NCI-H187 (cell line): ENCODE measurements around the gene KRT4.
"Not testable (repeated sequence)": the region's sequence is repeated elsewhere in the genome, so short reads cannot be mapped to it uniquely, and the experiment has no call there.

Experiments
- DNase-seq, 2 experiments: peaks; one replicate each; lab custom pipeline; 2025; lab: John Stamatoyannopoulos, UW

KRT4 gene

DNA sequence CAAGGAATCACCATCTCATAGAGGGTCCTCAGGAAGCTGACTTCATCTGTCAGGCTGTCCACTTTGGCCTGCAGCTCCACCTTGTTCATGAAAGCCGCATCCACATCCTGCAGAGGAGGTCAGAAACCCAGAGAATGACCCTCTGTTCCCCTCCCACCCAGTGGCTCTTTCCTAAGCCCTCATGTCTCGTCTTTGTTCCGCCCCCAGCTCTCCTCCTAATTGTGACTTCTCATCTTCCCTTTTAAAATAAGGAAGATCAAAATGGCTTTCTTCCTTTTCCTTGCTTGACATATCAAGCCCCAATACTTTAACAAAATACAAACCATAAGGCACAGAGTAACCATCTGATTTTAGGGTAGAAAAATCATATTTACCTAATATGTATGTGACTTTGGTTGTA, 41.1 kb downstream of the KRT4 start:
- no peak for DNase-seq

DNA sequence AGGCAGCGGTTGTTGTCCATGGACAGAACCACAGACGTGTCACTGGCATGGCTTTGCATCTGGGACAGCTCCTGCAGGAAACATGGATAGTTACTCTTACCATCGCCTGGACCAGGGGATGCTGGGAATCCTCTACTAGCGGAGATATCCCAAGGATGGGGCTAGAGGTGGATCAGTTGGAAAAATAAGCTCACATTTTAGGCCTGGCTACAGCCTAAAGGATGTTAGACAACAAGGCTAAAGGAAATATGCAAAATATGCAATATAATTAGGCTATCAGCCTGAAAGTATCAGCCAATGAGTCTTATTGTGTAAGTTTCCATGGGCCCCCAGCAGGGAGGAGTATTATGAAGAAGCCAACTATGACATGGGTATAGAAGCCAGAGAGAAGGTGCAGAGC, 41.7 kb downstream of the KRT4 start:
- DNase-seq = no peak

DNA sequence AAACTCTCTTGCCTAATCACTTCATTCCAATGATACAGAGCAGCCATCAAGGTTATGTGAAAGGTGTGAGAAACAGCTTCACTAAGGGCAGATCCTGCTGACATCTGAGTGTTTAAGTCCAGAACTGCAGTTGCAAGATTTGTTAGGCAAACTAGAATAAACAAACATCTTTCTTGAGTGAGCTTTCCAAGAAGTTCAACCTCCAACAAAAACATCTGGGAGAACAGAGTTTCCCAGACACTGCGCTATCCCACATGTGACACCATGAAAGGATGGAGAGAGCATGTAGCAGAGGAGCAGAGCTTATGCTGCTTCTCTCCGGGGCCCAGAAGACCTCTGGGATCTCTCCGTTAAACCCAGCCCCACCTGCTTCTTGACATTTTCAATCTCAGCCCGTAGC, 42.4 kb downstream of the KRT4 start:
- DNase-seq = no peak

DNA sequence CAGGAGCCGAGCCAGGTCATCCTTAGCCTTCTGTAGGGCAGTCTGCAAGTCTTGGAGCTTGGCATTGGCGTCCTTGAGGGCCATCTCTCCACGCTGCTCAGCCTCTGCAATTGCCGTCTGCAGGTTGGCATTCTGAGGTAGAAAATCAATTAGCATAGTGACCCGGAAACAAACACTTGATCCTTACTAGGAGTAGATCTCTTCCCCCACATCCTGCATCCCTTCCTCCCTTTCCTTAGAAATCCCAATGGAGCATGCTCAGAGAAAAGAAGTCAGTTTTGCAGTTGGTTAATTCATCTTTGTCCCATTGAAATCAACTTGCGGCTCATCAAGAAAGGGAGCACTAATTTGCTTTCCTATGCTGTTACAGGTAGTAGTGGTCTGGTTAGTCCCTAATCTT, 42.8 kb downstream of the KRT4 start:
- DNase-seq = no peak

DNA sequence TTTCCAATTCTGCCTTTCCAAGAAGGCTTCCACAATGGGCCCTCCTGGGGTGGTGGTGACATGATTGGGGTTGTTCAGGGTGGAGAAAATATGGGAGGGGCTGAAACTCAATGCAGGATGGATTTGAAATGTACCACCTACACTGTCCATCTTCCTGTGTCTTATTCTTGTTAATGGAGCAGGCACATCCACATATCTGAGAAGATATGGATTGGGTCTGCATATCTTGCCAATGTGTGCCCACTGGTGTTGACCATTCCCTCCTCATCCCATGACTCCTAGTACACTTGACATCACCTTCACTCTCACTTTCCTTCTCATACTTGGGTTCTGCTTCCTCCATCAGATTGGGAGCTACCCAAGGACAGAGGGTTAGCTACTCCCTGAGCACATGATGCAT, 44.0 kb downstream of the KRT4 start:
- DNase-seq = no peak

DNA sequence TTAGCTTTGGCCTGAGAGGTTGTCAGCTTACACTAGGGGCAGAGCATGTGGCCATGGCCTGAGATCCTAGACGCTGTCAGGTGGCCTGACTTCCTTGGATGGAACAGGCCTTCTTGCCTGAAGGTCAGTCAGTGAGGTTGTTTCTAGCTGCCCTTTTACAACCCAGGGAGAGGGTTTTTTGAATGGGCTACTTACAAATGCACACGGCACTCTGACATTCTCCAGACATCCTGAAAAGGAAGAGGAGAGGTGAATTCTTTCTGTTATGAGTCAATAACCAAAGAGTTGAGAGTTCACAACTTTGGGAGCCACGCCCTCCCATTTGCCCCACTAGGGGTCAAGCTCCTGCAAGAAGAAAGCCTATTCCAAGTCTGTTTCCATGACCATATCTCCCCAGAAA, 44.6 kb downstream of the KRT4 start:
- DNase-seq = no peak

DNA sequence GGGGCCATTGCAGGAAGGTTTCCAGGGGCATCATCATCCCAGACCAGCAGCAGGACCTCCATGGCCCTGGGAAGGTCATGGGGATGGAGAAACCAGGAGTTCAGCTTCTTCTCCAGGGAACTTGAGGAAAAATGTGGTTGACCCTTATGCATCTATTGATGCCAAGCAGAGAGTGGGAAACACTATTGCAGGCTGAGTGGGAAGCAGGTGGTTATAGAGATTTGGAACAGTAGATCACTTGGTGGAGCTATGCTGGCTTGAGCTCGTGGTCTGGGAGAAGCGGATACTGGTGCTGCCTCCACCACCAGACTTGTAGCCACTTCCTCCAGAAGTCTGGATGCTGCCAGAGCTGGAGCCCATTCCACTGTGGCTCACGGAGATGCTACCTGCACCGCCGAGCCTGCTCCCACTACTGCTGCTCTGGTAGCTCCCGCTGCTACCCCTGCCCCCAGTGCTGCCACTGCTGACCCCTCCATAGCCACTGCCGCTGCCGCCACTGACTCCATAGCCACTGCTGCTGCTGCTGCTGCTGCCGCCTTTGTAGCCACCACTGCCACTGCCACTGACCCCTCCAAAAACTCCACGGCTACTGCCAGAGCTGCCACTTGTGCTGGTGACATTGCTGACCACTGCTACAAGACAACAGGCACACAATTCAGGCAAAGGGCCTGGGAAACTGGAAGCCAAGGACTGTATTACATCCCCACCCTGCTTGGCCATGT, 45.3 kb downstream of the KRT4 start:
- no peak for DNase-seq

DNA sequence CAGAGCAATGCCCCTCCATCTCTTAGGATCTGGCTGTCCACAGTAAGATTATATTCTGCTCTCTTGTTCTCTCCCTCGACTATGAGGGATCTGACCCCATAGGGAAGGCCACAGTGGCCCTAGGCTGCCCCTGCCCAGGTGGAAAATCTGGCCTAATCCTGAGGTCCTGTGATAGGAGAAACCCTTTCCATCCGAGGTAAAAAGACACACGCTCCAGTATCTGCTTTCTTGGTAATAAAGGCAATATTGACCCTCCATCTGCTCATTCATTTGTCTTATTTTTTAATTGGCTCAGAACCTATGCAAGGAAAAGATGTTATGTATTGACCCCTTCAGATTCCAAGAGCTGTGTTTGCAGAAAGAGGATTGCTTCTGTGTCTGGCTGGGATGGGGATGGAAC, 46.5 kb downstream of the KRT4 start:
- no peak for DNase-seq

DNA sequence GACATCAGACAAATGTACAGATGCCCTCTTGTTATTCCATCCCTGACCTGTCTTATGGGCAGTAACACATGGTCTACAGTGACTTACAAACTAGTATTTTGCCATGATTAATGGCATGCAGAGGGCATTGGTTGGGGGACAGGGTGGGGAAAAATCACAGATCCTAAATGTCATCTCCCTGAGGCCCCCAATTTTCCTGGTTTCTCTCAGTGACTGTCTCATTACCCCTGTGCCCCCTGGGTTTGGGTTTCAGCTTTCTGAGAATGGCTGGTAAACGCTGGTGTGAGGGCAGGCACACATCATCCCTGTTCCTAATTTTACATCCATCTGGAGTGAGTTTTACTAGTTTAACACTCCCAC, 46.9 kb downstream of the KRT4 start:
- DNase-seq = no peak

DNA sequence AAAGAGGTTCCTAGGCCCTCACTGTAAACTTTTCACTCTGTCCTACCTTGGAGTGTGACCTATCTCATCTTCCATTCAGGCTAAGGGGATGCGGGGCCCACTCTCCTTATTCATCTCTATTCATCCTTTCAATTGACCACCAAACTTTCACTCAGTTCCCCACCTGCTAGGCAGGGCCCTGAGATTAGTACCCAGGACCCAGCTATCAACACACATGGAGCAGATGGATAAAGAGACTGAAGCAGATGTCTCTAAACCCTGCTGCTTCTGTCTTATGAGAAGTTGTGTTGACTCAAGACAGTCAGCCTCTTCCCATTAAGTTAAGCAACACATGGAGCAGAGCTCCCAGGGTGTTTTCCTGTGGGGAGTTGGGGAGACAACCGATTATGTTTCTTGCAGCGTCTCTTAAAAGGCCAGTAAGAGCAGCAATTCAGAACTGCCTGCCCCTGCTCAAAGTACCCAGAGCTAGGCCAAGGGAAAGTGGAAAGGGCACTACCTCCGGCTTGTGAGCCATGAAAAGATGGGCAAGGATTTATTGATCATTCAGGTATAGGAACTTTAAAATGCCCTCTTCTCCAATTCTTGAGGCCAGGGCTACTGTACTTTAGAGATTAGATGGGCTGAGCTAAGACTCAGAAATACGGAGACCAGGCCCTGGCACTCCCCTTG, 47.4 kb downstream of the KRT4 start:
- DNase-seq = no peak

DNA sequence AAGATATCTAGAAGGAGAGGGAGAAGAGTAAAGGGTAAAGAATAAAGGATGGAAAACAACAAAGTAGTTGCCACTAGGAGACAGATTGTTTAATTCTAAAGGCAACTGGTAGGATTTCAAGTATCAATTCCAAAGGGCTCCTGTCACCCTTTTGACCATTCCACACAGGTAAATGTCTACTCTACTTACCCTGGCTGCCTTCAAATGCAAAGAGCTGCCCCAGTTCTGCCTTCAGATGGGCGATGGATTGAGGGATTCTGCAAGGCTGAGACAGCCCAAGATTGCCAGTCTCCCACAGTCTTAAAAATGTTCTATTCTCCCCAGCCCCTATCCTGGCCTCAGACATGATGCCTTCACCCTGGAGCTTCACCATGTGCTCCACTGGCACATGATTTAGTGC, 48.2 kb downstream of the KRT4 start:
- no peak for DNase-seq

DNA sequence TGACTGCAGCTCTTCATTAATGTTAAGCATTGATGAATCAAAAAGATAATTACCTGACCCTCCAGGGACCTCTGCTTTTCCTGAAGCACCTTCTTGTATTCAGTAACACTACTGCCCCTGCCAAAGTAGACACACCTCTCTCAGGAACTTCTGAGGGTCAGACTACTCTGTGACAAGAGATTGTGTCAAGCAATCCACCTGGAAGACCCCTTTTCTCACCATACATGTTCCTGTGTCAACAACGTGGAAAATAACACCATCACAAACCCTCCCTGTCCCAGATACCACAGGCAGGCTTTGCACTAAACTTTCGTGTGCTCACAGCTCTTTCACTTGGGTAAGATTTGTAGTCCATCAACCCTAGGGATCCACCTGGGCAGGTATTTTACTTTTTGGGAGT, 49.9 kb downstream of the KRT4 start:
- no peak for DNase-seq

DNA sequence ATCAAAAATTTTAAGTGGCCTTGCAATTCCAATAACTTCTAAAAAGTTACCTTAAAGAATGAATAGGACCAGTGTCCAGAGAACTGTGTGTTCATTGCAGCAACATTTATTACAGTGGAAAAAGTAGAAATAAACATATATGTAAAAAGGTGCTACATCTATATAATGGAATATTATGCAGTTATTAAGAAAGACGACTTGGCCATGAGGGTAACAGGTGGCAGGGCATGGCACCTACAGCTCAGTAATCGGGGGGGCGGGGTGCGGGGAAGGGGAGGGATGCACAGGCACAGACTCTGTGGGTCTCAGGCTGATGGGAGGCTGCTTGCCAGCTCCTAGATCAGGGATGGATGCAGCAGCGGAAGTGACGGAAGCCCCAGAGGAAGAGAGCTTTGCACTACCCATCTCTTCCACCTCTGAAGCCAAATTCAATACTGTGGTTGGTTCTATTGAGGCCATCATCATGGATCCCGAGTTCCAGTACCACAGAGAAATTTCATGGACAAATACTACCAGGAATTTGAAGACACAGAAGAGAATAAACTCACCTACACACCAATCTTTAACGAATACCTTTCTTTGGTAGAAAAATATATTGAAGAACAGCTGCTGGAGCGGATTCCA, 50.8 kb downstream of the KRT4 start:
- no peak for DNase-seq

DNA sequence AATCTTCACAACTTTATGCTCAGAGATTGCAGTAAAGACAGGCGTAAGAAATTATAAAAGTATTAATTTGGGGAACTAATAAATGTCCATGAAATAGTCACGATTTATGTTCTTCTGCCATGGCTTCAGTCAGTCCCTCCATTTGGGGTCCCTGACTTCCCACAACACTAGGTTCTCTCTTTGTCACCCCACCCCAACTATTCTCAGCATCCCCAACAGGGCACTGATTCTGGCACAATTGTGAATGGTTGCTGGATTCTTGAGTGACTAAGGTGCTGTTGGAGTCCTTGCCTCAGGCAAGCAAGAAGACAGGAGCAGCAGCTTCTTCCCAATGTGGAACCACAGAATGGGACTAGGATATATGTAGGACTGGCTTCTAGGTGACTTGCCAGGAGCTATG, 52.1 kb downstream of the KRT4 start:
- no peak for DNase-seq

DNA sequence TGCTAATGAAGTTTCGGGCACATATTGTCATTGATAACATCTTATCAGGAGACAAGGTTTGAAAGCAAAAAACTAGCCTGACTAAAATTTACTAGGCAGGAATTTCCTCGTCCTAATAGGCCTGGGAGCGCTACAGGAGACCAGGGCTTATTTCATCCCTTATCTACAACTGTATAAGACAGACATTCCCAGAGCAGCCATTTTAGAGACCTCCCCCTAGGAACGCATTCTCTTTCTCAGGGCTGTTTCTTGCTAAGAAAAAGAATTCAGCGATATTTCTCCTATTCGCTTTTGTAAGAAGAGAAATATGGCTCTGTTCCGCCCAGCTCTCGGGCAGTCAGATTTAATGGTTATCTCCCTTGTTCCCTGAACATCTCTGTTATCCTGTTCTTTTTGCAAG, 52.7 kb downstream of the KRT4 start:
- not testable (repeated sequence) for DNase-seq

DNA sequence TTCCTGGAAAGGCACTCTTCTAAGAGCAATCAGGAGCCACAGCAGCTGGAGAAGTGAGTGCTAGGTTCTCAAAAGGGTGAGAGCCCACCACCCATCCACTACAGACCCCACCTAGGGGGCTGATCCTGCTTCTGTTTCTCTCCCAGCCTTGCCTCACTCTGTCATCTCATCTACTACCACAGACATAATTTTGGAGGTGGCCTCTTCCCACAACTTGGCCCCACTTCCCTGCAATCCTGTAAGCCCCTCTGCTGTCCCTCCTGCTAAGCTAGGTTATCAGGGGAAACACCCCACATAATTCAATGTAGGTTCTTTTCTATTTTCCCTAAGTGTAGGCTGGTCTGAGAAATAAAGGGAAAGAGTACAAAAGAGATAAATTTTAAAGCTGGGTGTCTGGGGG, 53.3 kb downstream of the KRT4 start:
- no peak for DNase-seq

DNA sequence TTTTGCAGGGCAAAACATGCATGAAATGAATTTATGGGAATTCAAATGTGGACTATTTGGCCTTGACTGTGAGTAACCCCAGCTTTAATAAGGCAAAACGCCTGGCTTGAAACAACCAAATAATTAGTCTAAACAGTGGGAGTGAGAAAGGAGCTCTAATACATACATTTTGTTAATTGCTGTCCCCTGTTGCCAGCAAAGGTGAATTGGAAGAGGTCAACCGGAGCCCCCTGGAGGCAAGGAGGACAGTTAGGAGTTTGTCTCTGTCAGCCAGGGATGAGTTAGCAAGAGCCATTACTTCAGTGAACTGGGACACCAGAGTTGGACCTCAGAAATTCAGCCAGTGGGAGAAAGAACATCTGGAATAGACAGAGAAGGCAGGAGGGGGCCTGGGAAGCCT, 54.2 kb downstream of the KRT4 start:
- DNase-seq = no peak

DNA sequence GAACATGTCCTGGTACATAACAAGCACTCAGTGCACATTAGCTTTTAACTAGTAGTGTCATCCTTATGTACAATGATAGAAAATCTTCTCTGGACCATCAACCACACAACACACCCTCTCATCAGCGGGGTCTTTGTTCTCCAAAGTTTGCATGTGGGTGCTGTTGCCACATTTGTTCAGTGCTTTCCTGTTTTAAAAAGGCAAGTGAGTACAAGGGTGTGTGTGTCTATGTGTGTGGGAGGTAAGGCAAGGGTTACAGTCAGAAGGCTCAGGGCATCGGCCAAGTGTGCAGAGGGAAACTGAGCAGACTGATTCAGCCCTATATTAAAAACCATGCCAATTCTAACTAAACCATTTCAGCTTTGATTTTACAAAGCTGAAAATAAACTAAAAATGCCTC, 54.7 kb downstream of the KRT4 start:
- no peak for DNase-seq

DNA sequence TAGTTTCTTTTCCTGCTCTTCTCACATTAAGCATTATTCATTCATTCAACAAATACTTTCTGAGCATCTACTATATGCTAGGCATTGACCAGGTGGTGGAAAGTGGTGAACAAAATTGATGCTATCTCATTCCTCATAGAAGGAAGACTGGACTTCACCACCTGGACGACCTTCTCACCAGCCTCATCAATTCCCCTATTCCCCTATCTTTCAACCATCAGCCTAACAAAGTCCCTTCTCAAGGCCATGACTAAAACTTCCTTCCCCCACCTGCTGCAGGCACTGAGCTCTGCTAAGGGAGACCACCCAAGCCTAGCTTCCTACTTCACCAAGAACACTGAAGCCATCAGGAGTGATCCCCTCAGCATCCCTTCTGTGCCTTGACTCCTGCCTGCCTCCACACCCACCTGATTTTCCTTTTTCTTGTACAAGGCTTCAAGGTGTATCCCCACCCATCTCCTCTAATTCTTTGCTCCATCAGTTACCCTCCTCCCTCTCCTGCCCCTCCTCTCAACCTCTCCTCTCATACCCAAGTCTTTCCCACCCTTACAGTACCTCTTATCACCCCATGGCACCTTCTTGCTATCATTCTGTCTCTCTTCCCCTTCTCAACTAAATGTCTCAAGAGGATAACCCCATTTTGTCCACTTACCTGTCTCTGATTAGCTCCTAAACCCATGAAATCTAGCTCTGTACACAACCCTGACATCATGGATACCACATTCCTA, 56.3 kb downstream of the KRT4 start:
- DNase-seq = no peak
